Trophoblast cell (in vitro differentiated cells and primary cell): ENCODE measurements around the gene NFKBIA.

Experiments used
- DNase-seq, 2 donors: peaks; one replicate each; pipeline ENCODE4 v3.0.0-alpha.2; 2016
- H2AFZ ChIP-seq: 2 replicates; pipeline ENCODE4 v1.6.1; 2013; ENCODE audit warnings: low read length, moderate library complexity, mild to moderate bottlenecking; ENCODE audit not compliant: insufficient read depth, poor library complexity
- H2AK5ac ChIP-seq: 2 replicates; pipeline ENCODE4 v1.6.1; 2013; ENCODE audit warnings: mild to moderate bottlenecking, low read length
- H2BK120ac ChIP-seq: 2 replicates; pipeline ENCODE4 v1.6.1; 2013; ENCODE audit warnings: low read length, mild to moderate bottlenecking, moderate library complexity; ENCODE audit not compliant: insufficient read depth, poor library complexity
- H2BK12ac ChIP-seq: 2 replicates; pipeline ENCODE4 v1.6.1; 2013; ENCODE audit warnings: mild to moderate bottlenecking, low read length, moderate library complexity
- H2BK5ac ChIP-seq: 2 replicates; pipeline ENCODE4 v1.6.1; 2013; ENCODE audit warnings: low read length, low read depth, moderate library complexity, mild to moderate bottlenecking; ENCODE audit not compliant: poor library complexity
- H3K14ac ChIP-seq: 2 replicates; pipeline ENCODE4 v1.6.1; 2013; ENCODE audit warnings: mild to moderate bottlenecking, low read length
- H3K18ac ChIP-seq: 2 replicates; pipeline ENCODE4 v1.6.1; 2013; ENCODE audit warnings: mild to moderate bottlenecking, low read length
- H3K23ac ChIP-seq: 2 replicates; pipeline ENCODE4 v1.6.1; 2013; ENCODE audit warnings: low read length
- H3K27ac ChIP-seq: 2 replicates; pipeline ENCODE4 v1.5.1; 2013; ENCODE audit warnings: low read depth, mild to moderate bottlenecking, inconsistent platforms, low read length, moderate library complexity
- H3K27me3 ChIP-seq: 2 replicates; pipeline ENCODE4 v1.6.1; 2013; ENCODE audit warnings: inconsistent platforms, mild to moderate bottlenecking, low read length, moderate library complexity; ENCODE audit not compliant: insufficient read depth
- H3K36me3 ChIP-seq, 2 experiments: 1 replicate in 1 of 2; 2 replicates in 1 of 2; pipeline ENCODE4 v1.6.1; 2013; ENCODE audit warnings: low read length in 2 of 2, mild to moderate bottlenecking in 2 of 2, moderate library complexity in 1 of 2; ENCODE audit not compliant: insufficient read depth in 2 of 2, control insufficient read depth in 1 of 2
- H3K4ac ChIP-seq: 2 replicates; pipeline ENCODE4 v1.6.1; 2013; ENCODE audit warnings: low read depth, mild to moderate bottlenecking, low read length, moderate library complexity
- H3K4me1 ChIP-seq, 2 experiments: 1 replicate in 1 of 2; 2 replicates in 1 of 2; pipeline ENCODE4 v1.6.1; 2013; ENCODE audit warnings: low read length in 2 of 2, mild to moderate bottlenecking in 2 of 2, moderate library complexity in 1 of 2; ENCODE audit not compliant: insufficient read depth in 2 of 2, control insufficient read depth in 1 of 2
- H3K4me2 ChIP-seq: 2 replicates; pipeline ENCODE4 v1.6.1; 2013; ENCODE audit warnings: inconsistent platforms, mild to moderate bottlenecking, low read length, moderate library complexity
- H3K4me3 ChIP-seq: 2 replicates; pipeline ENCODE4 v1.5.1; 2013; ENCODE audit warnings: mild to moderate bottlenecking, low read depth, low read length, inconsistent platforms
- H3K79me1 ChIP-seq: one replicate; pipeline ENCODE4 v1.6.1; 2013; ENCODE audit warnings: low read length
- H3K79me2 ChIP-seq: 2 replicates; pipeline ENCODE4 v1.6.1; 2013; ENCODE audit warnings: low read length, mild to moderate bottlenecking; ENCODE audit not compliant: control insufficient read depth, insufficient read depth, poor library complexity
- H3K9ac ChIP-seq: 2 replicates; pipeline ENCODE4 v1.6.1; 2013; ENCODE audit warnings: mild to moderate bottlenecking, low read length
- H3K9me3 ChIP-seq: 2 replicates; pipeline ENCODE4 v1.6.1; 2013; ENCODE audit warnings: low read depth, mild to moderate bottlenecking, control low read depth, inconsistent platforms, low read length; ENCODE audit not compliant: insufficient read depth
- H4K12ac ChIP-seq: 2 replicates; pipeline ENCODE4 v1.6.1; 2013; ENCODE audit warnings: low read depth, mild to moderate bottlenecking, low read length, moderate library complexity
- H4K8ac ChIP-seq: 2 replicates; pipeline ENCODE4 v1.6.1; 2013; ENCODE audit warnings: low read depth, mild to moderate bottlenecking, low read length, moderate library complexity
- H4K91ac ChIP-seq: one replicate; pipeline ENCODE4 v1.6.1; 2013; ENCODE audit warnings: low read depth, mild to moderate bottlenecking, low read length, moderate library complexity
- WGBS: extraction: QIAGEN DNeasy Blood & Tissue Kit; methylation state at CpG from one replicate; pipeline ENCODE4 v1.1.7; 2013; ENCODE audit warnings: missing lambda C conversion rate; ENCODE audit not compliant: insufficient read length, insufficient coverage; ENCODE audit errors: extremely low coverage; 5-methylcytosine and 5-hydroxymethylcytosine counted together

NFKBIA gene

DNA sequence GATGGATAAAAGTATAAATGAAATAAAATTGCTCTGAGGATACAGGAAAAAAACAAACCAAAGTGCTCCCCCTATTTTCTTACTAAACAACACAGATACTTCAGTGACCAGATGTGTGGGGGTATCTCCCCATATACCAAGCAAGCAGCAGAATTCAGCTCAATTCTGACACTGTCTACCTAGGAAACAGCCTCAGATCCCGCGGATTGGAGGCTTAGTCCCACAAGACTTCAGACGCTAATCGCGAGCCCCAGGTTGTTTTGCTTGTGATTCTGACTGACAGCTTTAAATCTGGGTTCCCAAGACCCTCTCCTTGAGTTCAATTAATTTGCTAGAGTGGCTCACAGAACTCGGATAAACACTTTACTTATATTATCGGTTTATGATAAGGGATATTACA, 17.3 kb downstream of the NFKBIA start:
- Histone ChIP-seq H3K4me3 (no peak overlapping the region), H2BK5ac (no peak overlapping the region), H3K79me1 (peaks cover 16% of the 10 kb centered on the region), H3K14ac (no peak overlapping the region), H2AFZ (no peak overlapping the region), H3K27me3 (no peaks in the 10 kb centered on the region), H3K9ac (no peak overlapping the region), H4K91ac (no peak overlapping the region), H3K23ac (no peak overlapping the region), H3K9me3 (no peaks in the 10 kb centered on the region), H3K4me1 (peaks cover 28 to 33% of the 10 kb centered on the region in 2 experiments), H4K8ac (no peak overlapping the region), H3K27ac (no peak overlapping the region), H2AK5ac (no peak overlapping the region), H3K4me2 (no peak overlapping the region), H4K12ac (no peak overlapping the region), H3K18ac (no peak overlapping the region), H3K36me3 (no peaks in the 10 kb centered on the region), H3K79me2 (peaks cover 4% of the 10 kb centered on the region), H2BK120ac (no peak overlapping the region), H3K4ac (no peak overlapping the region), H2BK12ac (no peak overlapping the region)
- no CpG with 5 or more reads among the region's 7 CpGs for WGBS
- no peak for DNase-seq

- Histone ChIP-seq H3K36me3 (no peaks in the 10 kb centered on the region), H2BK120ac (no peak overlapping the region), H3K23ac (no peak overlapping the region), H3K4ac (no peak overlapping the region), H3K4me2 (no peak overlapping the region), H3K4me1 (peaks cover 28 to 33% of the 10 kb centered on the region in 2 experiments), H3K9ac (no peak overlapping the region), H3K27ac (no peak overlapping the region), H2BK5ac (no peak overlapping the region), H3K27me3 (no peaks in the 10 kb centered on the region), H4K91ac (no peak overlapping the region), H2BK12ac (no peak overlapping the region), H3K14ac (no peak overlapping the region), H2AFZ (no peak overlapping the region), H3K18ac (no peak overlapping the region), H3K4me3 (no peak overlapping the region), H3K79me2 (peaks cover 4% of the 10 kb centered on the region), H3K79me1 (peaks cover 16% of the 10 kb centered on the region), H3K9me3 (no peaks in the 10 kb centered on the region), H2AK5ac (no peak overlapping the region), H4K8ac (no peak overlapping the region), H4K12ac (no peak overlapping the region)
- WGBS = no CpG with 5 or more reads among the region's 12 CpGs
- DNase-seq = no peak
These were observed 17.9 kb downstream of the NFKBIA start for GRCh38 chr14:35386673-35387125.

- Histone ChIP-seq H3K36me3 (no peaks in the 10 kb centered on the region), H2BK120ac (peak overlapping the region; percentile 82), H3K4ac (peak overlapping the region; percentile 45), H3K4me2 (no peak overlapping the region), H2BK5ac (peak overlapping the region; percentile 34), H3K27me3 (no peaks in the 10 kb centered on the region), H3K23ac (no peak overlapping the region), H2AK5ac (peak overlapping the region; percentile 82), H3K9me3 (no peaks in the 10 kb centered on the region), H4K8ac (peak overlapping the region; percentile 48), H3K4me1 (peaks cover 22 to 28% of the 10 kb centered on the region in 2 experiments), H4K12ac (peak overlapping the region; percentile 32), H3K79me2 (peaks cover 4% of the 10 kb centered on the region), H3K79me1 (peaks cover 16% of the 10 kb centered on the region), H3K14ac (peak overlapping the region; percentile 71), H2BK12ac (peak overlapping the region; percentile 89), H4K91ac (peak overlapping the region; percentile 76), H3K9ac (no peak overlapping the region), H3K18ac (peak overlapping the region; percentile 55), H3K27ac (peak overlapping the region; percentile 55), H2AFZ (peak overlapping the region; percentile 46), H3K4me3 (peak overlapping the region; percentile 38)
- WGBS = no CpG with 5 or more reads among the region's 15 CpGs
- no peak for DNase-seq
These were observed 19.3 kb downstream of the NFKBIA start for GRCh38 chr14:35385042-35385839.

GRCh38 chr14:35384455-35385041, 20.0 kb downstream of the NFKBIA start:
- Histone ChIP-seq H3K23ac (no peak overlapping the region), H4K8ac (peak overlapping the region; percentile 25), H3K79me2 (peaks cover 4% of the 10 kb centered on the region), H2BK120ac (peak overlapping the region; percentile 82), H3K79me1 (peaks cover 16% of the 10 kb centered on the region), H3K27me3 (no peaks in the 10 kb centered on the region), H4K91ac (peak overlapping the region; percentile 76), H3K4me3 (no peak overlapping the region), H3K4me2 (no peak overlapping the region), H3K36me3 (no peaks in the 10 kb centered on the region), H4K12ac (peak overlapping the region; percentile 32), H3K9ac (no peak overlapping the region), H2AK5ac (peak overlapping the region; percentile 82), H3K14ac (peak overlapping the region; percentile 41), H3K27ac (peak overlapping the region; percentile 59), H3K4ac (peak overlapping the region; percentile 45), H2BK12ac (peak overlapping the region; percentile 89), H3K18ac (peak overlapping the region; percentile 55), H3K4me1 (peaks cover 22 to 28% of the 10 kb centered on the region in 2 experiments), H2AFZ (peak overlapping the region; percentile 46), H2BK5ac (peak overlapping the region; percentile 34), H3K9me3 (no peaks in the 10 kb centered on the region)
- DNase-seq = peak in 1 of 2 donors; percentile 48
- no CpG with 5 or more reads among the region's 11 CpGs for WGBS
